ENCODE results near the gene CLK3. TPM values are rescaled to one million over a fixed set of nuclear protein-coding genes. Genes with fewer than 3 reads are reported as not detected.

The CLK3 gene
- total and polyA plus RNA-seq, 2 of the 8 experiments (the other 6 are each of a cell fraction or from before 2014, with no cell fraction given), result 43.5 to 67.3 TPM

GRCh38 chr15:74611341-74611740, 4.3 kb upstream of the CLK3 start (continued):
- TF ChIP-seq ATF2 (IDR thresholded peaks at IDR 0.05; ENCODE audit: low read length) (no peak), RFX5 (IDR thresholded peaks at IDR 0.05; ENCODE audit: borderline replicate concordance, low read depth, low read length) (no peak), RAD21 (IDR thresholded peaks at IDR 0.05 in 1 of 2, conservative IDR thresholded peaks at IDR 0.05 in 1 of 2; ENCODE audit: low read depth in 2 of 2, low read length in 2 of 2) (no peak), CBX8 (IDR thresholded peaks at IDR 0.05; ENCODE audit: borderline replicate concordance, low read depth, low read length) (no peak), TAF7 (optimal IDR thresholded peaks at IDR 0.05; ENCODE audit: borderline replicate concordance, low read depth, low read length) (no peak), HDAC2 (IDR thresholded peaks at IDR 0.05; ENCODE audit: borderline replicate concordance in 1 of 2, low read depth in 2 of 2, low read length in 2 of 2) (no peak)

All from H1 (cell line).